ENCODE measurements around the gene IL17RD.

Gene IL17RD

DNA sequence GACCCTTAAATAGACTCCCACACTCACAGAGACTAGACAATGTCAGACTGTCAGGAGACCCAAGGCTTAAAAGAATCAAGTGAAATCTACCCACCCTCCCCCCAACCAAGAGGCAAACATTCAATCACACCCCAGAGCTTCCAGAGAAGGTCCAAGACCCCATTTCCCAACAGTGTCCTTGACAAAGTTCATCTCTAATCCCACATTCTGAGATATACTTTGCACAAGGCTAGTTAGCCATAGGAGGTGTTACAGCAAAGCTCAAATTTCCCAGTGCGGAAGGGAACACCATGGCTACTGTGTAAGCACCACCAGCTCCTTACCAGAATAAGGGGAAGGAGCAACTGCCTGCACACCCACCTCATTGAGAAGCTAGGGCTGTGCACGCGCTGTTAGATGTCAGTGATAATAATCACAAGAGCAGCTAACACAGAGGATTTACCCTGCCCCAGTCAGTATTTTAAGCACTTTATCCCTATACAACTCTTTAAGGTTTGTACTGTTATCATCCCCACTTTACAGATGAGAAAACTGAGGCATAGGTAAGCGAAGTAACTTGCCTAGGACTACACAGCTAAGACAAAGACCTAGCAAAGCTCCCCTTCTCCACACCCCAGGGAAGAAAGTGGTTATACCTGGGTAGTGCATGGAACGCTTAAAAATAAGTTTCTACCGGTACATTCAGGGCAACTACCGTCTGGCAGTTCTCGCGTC lies 87.4 kb downstream of the IL17RD start:
- Histone ChIP-seq H3K9me3 (ENCODE audit: control insufficient read depth in 1 of 2, low read length in 2 of 2) (no peaks in the 10 kb centered on the region), H3K27me3 (ENCODE audit: low read depth, low read length) (no peaks in the 10 kb centered on the region), H3K36me3 (ENCODE audit: control insufficient read depth in 1 of 2, insufficient read depth in 2 of 2, low read length in 2 of 2) (no peaks in the 10 kb centered on the region), H3K4me1 (ENCODE audit: control insufficient read depth in 1 of 2, insufficient read depth in 2 of 2, low read length in 2 of 2) (peaks cover 0 to 12% of the 10 kb centered on the region in 2 donors), H3K27ac (ENCODE audit: low read length) (no peak overlapping the region), H3K4me3 (ENCODE audit: low read depth in 1 of 2, low read length in 2 of 2) (peak overlapping the region; percentile 77 to 94)

DNA sequence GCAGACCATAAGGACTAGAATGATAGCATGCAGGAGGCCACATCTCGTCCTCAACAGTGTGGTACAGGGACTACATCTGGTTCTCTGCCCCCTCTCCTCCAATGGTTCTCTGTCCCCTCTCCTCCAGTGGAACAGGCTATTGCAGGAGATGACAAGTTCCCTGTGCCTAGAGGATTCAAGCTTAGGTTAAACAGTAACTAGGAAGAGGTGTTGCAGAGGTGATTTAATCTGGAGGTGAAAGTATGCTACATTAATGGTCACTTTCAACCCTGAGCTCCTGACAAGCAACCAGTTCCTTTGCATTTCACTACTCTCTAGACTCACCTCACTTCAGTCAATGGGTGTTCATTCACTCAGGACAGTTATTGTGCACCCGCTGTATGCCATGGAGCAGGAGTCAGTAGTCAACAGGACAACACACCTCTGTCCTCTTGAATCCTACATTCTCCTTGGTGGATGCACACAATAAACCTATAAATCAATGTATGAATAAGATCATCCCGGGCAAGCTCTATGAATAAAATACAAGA lies 88.7 kb downstream of the IL17RD start:
- Histone ChIP-seq H3K4me3 (ENCODE audit: low read depth in 1 of 2, low read length in 2 of 2) (no peak overlapping the region), H3K27me3 (ENCODE audit: low read depth, low read length) (no peaks in the 10 kb centered on the region), H3K27ac (ENCODE audit: low read length) (no peak overlapping the region), H3K9me3 (ENCODE audit: control insufficient read depth in 1 of 2, low read length in 2 of 2) (no peaks in the 10 kb centered on the region), H3K36me3 (ENCODE audit: control insufficient read depth in 1 of 2, insufficient read depth in 2 of 2, low read length in 2 of 2) (no peaks in the 10 kb centered on the region), H3K4me1 (ENCODE audit: control insufficient read depth in 1 of 2, insufficient read depth in 2 of 2, low read length in 2 of 2) (peaks cover 0 to 12% of the 10 kb centered on the region in 2 donors)

DNA sequence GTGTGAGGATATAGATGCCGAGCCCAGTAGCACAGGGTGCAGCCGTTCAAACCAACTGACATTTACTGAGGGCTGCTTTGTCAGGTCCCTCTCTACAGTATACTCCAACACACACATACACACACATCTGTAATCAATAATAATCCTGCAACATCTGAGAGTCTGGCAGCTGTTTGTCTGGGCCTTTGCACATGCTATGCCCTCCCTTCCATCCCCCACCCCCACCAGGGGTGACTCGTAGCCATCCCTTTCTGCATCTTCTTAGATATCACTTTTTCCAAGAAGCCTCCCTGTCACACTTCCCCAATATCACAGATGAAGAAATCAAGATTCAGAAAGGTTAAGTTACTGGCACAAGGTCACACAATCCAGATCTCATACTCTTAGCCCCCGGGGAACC lies 91.0 kb downstream of the IL17RD start:
- Histone ChIP-seq H3K4me1 (ENCODE audit: control insufficient read depth in 1 of 2, insufficient read depth in 2 of 2, low read length in 2 of 2) (peaks cover 0 to 17% of the 10 kb centered on the region in 2 donors), H3K4me3 (ENCODE audit: low read depth in 1 of 2, low read length in 2 of 2) (no peak overlapping the region), H3K9me3 (ENCODE audit: control insufficient read depth in 1 of 2, low read length in 2 of 2) (no peaks in the 10 kb centered on the region), H3K36me3 (ENCODE audit: control insufficient read depth in 1 of 2, insufficient read depth in 2 of 2, low read length in 2 of 2) (no peaks in the 10 kb centered on the region), H3K27me3 (ENCODE audit: low read depth, low read length) (no peaks in the 10 kb centered on the region), H3K27ac (ENCODE audit: low read length) (no peak overlapping the region)

DNA sequence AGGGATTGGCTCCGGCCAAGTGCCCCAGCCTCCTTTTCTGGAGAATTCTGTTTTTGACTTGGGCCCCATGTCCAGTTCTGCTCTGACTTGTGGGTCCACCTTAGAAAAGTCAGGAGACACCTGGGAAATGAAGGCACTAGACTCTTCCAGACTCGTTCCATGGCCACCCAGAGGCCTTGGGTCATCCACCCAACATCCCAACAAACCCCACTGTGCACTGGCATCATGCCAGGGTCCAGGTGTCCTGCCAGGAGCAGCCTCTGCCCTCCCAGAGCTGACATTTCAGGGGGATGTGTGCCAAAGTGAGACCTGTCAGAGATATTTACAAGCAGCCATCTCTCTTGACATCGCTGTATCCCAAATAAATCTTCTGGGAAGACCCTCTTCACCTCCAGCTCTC lies 91.5 kb downstream of the IL17RD start:
- Histone ChIP-seq H3K27ac (ENCODE audit: low read length) (no peak overlapping the region), H3K36me3 (ENCODE audit: control insufficient read depth in 1 of 2, insufficient read depth in 2 of 2, low read length in 2 of 2) (no peaks in the 10 kb centered on the region), H3K9me3 (ENCODE audit: control insufficient read depth in 1 of 2, low read length in 2 of 2) (no peaks in the 10 kb centered on the region), H3K4me1 (ENCODE audit: control insufficient read depth in 1 of 2, insufficient read depth in 2 of 2, low read length in 2 of 2) (peaks cover 0 to 18% of the 10 kb centered on the region in 2 donors), H3K4me3 (ENCODE audit: low read depth in 1 of 2, low read length in 2 of 2) (no peak overlapping the region), H3K27me3 (ENCODE audit: low read depth, low read length) (no peaks in the 10 kb centered on the region)

DNA sequence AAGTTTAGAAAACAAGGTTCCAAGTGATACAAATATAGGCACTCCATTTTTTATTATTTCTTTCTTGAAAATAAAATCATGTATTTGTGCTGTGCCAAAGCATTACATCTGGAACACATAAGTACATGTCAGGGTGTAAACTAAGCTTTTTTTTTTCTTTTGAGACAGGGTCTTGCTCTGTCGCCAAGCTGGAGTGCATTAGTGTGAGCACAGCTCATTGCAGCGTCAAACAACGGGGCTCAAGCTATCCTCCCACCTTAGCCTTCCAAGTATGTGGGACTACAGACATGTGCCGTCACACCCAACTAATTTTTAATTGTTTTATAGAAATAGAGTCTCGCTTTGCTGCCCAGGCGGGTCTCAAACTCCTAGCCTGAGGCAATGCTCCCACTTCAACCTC lies 95.7 kb downstream of the IL17RD start:
- Histone ChIP-seq H3K27ac (ENCODE audit: low read length) (no peak overlapping the region), H3K4me3 (ENCODE audit: low read depth in 1 of 2, low read length in 2 of 2) (no peak overlapping the region), H3K4me1 (ENCODE audit: control insufficient read depth in 1 of 2, insufficient read depth in 2 of 2, low read length in 2 of 2) (peaks cover 0 to 19% of the 10 kb centered on the region in 2 donors), H3K9me3 (ENCODE audit: control insufficient read depth in 1 of 2, low read length in 2 of 2) (no peaks in the 10 kb centered on the region), H3K36me3 (ENCODE audit: control insufficient read depth in 1 of 2, insufficient read depth in 2 of 2, low read length in 2 of 2) (no peaks in the 10 kb centered on the region), H3K27me3 (ENCODE audit: low read depth, low read length) (no peaks in the 10 kb centered on the region)

DNA sequence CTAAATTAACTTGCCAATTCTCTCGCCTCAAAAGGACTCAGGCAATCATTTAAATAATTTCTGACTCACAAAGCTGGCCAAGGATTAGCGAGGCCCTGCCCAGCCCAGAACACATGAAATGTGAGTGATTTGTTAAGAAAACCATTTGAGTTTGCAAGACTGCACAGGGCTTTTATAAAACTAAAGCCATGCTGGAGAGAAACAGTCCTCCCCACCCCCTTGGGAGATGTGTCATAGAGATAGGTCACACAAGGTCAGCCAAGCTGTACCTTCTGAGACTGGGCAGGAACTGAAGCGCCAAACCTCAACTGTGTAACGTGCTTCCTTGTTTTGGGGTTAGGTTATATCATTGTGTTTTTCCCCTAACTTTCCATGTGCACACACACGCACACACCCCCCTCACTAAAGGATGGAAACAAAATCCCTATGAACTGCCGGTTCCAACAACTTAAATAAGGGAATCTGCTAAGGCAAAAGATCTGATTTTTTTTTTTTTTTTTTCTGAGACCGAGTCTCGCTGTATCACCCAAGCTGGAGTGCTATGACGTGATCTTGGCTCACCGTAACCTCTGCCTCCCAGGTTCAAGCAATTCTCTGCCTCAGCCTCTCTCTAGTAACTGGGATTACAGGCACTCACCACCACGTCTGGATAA lies 96.6 kb downstream of the IL17RD start:
- peak overlapping the region; percentile 47 for H3K27ac ChIP-seq (ENCODE audit: low read length)
- no peak overlapping the region for H3K4me3 ChIP-seq (ENCODE audit: low read depth in 1 of 2, low read length in 2 of 2)
- peaks cover 0 to 22% of the 10 kb centered on the region in 2 donors for H3K4me1 ChIP-seq (ENCODE audit: control insufficient read depth in 1 of 2, insufficient read depth in 2 of 2, low read length in 2 of 2)
- H3K27me3 ChIP-seq (ENCODE audit: low read depth, low read length), result no peaks in the 10 kb centered on the region
- no peaks in the 10 kb centered on the region for H3K9me3 ChIP-seq (ENCODE audit: control insufficient read depth in 1 of 2, low read length in 2 of 2)
- no peaks in the 10 kb centered on the region for H3K36me3 ChIP-seq (ENCODE audit: control insufficient read depth in 1 of 2, insufficient read depth in 2 of 2, low read length in 2 of 2)

DNA sequence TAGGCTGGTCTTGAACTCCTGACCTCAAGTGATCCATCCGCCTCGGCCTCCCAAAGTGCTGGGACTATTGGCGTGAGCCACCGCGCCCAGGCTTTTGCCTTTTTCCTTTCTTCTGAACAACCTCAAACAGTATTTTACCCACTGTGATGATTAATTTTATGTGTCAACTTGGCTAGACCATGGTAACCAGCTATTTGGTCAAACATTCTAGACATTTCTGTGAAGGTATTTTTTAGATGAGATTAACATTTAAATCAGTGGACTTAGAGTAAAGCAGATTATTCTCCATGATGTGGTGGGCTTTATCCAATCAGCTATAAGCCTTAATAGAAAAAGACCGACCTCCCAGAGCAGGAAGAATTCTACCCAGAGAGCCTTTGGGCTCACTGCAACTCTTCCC lies 98.7 kb downstream of the IL17RD start:
- Histone ChIP-seq H3K9me3 (ENCODE audit: control insufficient read depth in 1 of 2, low read length in 2 of 2) (no peaks in the 10 kb centered on the region), H3K27me3 (ENCODE audit: low read depth, low read length) (no peaks in the 10 kb centered on the region), H3K36me3 (ENCODE audit: control insufficient read depth in 1 of 2, insufficient read depth in 2 of 2, low read length in 2 of 2) (no peaks in the 10 kb centered on the region), H3K27ac (ENCODE audit: low read length) (no peak overlapping the region), H3K4me1 (ENCODE audit: control insufficient read depth in 1 of 2, insufficient read depth in 2 of 2, low read length in 2 of 2) (peaks cover 5 to 42% of the 10 kb centered on the region in 2 donors), H3K4me3 (ENCODE audit: low read depth in 1 of 2, low read length in 2 of 2) (no peak overlapping the region)

DNA sequence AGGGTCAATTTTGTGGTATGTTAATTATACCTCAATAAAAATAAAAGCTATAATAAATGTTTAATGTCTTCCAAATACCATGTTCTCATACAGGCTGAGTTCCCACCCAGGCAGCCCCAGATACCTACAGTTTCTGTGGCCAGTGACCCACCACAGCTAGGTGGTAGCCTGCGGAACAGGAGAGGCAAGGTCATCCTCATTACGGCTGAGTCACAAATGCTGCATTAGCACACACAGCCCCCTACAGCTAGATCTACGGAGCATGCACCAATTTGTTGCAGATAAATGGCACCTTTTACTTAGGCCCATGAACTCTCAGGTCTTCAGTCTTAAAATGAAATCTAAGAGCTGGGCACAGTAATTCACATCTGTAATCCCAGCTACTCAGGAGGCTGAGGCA lies 99.6 kb downstream of the IL17RD start:
- Histone ChIP-seq H3K4me1 (ENCODE audit: control insufficient read depth in 1 of 2, insufficient read depth in 2 of 2, low read length in 2 of 2) (peaks cover 6 to 50% of the 10 kb centered on the region in 2 donors), H3K36me3 (ENCODE audit: control insufficient read depth in 1 of 2, insufficient read depth in 2 of 2, low read length in 2 of 2) (no peaks in the 10 kb centered on the region), H3K27ac (ENCODE audit: low read length) (no peak overlapping the region), H3K4me3 (ENCODE audit: low read depth in 1 of 2, low read length in 2 of 2) (no peak overlapping the region), H3K9me3 (ENCODE audit: control insufficient read depth in 1 of 2, low read length in 2 of 2) (no peaks in the 10 kb centered on the region), H3K27me3 (ENCODE audit: low read depth, low read length) (no peaks in the 10 kb centered on the region)

DNA sequence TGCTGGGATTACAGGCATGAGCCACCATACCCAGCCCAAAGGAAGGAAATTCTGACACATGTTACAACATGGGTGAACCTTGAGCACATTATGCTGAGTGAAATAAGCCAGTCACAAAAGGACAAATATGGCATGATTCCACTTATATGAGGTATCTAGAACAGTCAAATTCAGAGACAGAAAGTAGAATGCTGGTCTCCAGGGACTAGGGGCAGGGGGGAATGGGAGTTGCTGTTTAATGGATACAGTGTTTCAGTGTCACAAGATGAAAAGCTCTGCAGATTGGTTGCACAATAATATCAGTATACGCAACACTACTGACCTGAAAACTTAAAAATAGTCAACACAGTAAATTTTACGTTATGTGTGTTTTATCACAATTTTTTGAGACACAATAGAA lies 100.6 kb downstream of the IL17RD start:
- Histone ChIP-seq H3K4me3 (ENCODE audit: low read depth in 1 of 2, low read length in 2 of 2) (no peak overlapping the region), H3K36me3 (ENCODE audit: control insufficient read depth in 1 of 2, insufficient read depth in 2 of 2, low read length in 2 of 2) (no peaks in the 10 kb centered on the region), H3K27ac (ENCODE audit: low read length) (no peak overlapping the region), H3K9me3 (ENCODE audit: control insufficient read depth in 1 of 2, low read length in 2 of 2) (no peaks in the 10 kb centered on the region), H3K4me1 (ENCODE audit: control insufficient read depth in 1 of 2, insufficient read depth in 2 of 2, low read length in 2 of 2) (peaks cover 11 to 54% of the 10 kb centered on the region in 2 donors), H3K27me3 (ENCODE audit: low read depth, low read length) (no peaks in the 10 kb centered on the region)

DNA sequence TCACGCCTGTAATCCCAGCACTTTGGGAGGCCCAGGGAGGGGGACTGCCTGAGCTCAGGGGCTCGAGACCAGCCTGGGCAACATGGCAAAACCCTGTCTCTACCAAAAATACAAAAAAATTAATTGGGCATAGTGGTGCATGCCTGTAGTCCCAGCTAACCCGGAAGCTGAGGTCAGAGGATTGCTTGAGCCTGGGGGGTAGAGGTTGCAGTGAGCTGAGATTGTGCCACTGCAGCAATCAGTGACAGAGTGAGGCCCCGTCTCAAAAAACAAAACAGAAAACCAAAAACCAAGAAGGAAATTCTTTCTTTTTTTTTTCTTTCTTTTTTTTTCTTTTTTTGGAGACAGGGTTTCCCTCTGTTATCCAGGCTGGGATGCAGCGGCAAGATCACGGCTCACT lies 101.2 kb downstream of the IL17RD start:
- Histone ChIP-seq H3K4me3 (ENCODE audit: low read depth in 1 of 2, low read length in 2 of 2) (no peak overlapping the region), H3K27me3 (ENCODE audit: low read depth, low read length) (no peaks in the 10 kb centered on the region), H3K9me3 (ENCODE audit: control insufficient read depth in 1 of 2, low read length in 2 of 2) (no peaks in the 10 kb centered on the region), H3K36me3 (ENCODE audit: control insufficient read depth in 1 of 2, insufficient read depth in 2 of 2, low read length in 2 of 2) (no peaks in the 10 kb centered on the region), H3K4me1 (ENCODE audit: control insufficient read depth in 1 of 2, insufficient read depth in 2 of 2, low read length in 2 of 2) (peaks cover 11 to 51% of the 10 kb centered on the region in 2 donors), H3K27ac (ENCODE audit: low read length) (no peak overlapping the region)

DNA sequence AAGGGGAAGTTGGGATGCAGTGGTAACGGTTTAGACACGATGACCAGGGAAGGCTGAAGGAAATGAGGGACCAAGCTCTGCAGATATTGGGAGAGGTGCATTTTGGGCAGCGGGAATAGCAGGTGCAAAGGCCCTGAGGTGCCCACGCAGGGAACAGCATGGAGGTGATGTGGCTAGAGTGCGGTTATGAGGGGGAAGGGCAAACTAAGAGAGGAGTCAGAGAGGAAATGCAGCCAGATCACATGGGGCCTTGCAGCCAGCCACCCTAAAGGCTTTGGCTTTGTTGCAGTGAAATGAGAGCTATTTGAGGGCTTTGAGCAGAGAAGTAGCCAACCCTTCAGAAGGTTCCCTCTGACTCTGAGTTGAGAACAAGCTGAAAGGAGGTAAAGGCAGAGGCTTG lies 102.1 kb downstream of the IL17RD start:
- H3K4me3 ChIP-seq (ENCODE audit: low read depth in 1 of 2, low read length in 2 of 2), result no peak overlapping the region
- H3K27ac ChIP-seq (ENCODE audit: low read length), result no peak overlapping the region
- H3K36me3 ChIP-seq (ENCODE audit: control insufficient read depth in 1 of 2, insufficient read depth in 2 of 2, low read length in 2 of 2), result no peaks in the 10 kb centered on the region
- H3K27me3 ChIP-seq (ENCODE audit: low read depth, low read length), result no peaks in the 10 kb centered on the region
- peaks cover 11 to 41% of the 10 kb centered on the region in 2 donors for H3K4me1 ChIP-seq (ENCODE audit: control insufficient read depth in 1 of 2, insufficient read depth in 2 of 2, low read length in 2 of 2)
- H3K9me3 ChIP-seq (ENCODE audit: control insufficient read depth in 1 of 2, low read length in 2 of 2), result no peaks in the 10 kb centered on the region
